Cortex of kidney (tissue), 1 donor: ENCODE measurements around the gene ZNF777.
"Not testable (repeated sequence)": the region's sequence is repeated elsewhere in the genome, so short reads cannot be mapped to it uniquely, and the experiment has no call there.

Experiments used
- DNase-seq: peaks from one replicate; lab custom pipeline; 2025; lab: John Stamatoyannopoulos, UW

Gene ZNF777

GRCh38 chr7:149450821-149451220, 10.0 kb downstream of the ZNF777 start:
- DNase-seq, result no peak

- no peak for DNase-seq
These were observed 11.0 kb downstream of the ZNF777 start for GRCh38 chr7:149449897-149450296.

- DNase-seq, result no peak
These were observed 11.9 kb downstream of the ZNF777 start for GRCh38 chr7:149448961-149449360.

GRCh38 chr7:149446026-149446425, 14.8 kb downstream of the ZNF777 start:
- not testable (repeated sequence) for DNase-seq

DNA sequence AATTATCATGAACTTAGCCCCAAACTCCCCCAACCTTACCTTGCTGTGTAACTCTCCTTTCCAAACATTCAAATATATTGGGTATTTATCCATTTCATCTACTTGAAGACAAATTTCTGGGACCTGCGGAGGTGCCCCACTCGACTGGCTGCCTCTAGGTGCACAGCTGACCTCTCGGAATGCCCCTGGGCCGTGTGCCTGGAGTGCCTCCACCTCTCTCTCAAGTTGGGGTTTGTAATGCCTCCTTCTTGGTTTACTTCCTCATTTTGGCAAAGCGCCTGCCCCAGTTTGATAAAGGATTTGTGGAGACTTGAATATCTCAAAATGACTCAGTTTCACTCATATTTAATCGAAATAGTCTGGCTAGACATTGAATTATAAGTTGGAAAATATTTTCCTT, 16.6 kb downstream of the ZNF777 start:
- no peak for DNase-seq

- DNase-seq, result no peak
These were observed 17.3 kb downstream of the ZNF777 start for GRCh38 chr7:149443523-149443922.

GRCh38 chr7:149442924-149443323, 17.9 kb downstream of the ZNF777 start:
- DNase-seq, result no peak

DNA sequence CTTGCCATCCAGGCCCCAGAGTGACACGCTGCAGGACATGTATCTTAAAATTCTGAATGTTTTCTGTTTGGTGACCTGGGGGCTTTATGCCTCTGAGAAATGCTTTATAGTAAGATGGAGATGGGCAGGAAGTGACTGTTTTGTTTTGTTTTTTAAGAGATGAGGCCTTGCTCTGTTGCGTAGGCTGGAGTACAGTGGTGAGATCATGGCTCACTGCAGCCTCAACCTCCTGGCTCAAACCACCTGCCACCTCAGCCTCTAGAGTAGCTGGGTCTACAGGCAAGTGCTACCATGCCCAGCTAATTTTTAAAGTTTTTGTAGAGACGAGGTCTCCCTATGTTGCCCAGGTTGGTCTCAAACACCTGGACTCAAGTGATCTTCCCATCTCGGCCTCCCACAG, 20.6 kb downstream of the ZNF777 start:
- no peak for DNase-seq

- DNase-seq, result no peak
These were observed 24.5 kb downstream of the ZNF777 start for GRCh38 chr7:149436358-149436757.

DNA sequence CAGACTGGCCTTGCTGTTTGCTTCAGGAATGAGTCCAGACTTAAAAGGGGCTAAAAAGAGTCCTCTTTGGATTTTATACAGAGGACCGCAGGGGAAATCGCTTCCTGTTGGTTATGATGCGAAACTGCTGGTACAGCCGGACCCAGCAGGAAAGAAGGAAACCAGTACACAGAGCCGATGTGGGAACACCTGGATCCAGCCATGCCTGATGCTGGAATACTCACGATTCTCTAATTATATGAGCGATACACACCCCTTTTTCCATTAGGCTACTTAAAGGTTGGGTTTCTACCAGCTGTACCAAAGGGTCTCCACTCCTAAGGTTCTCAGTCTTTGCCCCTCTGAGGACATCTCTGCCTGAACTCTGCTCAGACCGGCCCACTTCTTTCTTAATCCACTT, 27.7 kb downstream of the ZNF777 start:
- no peak for DNase-seq

- DNase-seq, result no peak
These were observed 28.7 kb downstream of the ZNF777 start for GRCh38 chr7:149432121-149432691.

- DNase-seq, result no peak
These were observed 29.3 kb downstream of the ZNF777 start for GRCh38 chr7:149431486-149432120.

DNA sequence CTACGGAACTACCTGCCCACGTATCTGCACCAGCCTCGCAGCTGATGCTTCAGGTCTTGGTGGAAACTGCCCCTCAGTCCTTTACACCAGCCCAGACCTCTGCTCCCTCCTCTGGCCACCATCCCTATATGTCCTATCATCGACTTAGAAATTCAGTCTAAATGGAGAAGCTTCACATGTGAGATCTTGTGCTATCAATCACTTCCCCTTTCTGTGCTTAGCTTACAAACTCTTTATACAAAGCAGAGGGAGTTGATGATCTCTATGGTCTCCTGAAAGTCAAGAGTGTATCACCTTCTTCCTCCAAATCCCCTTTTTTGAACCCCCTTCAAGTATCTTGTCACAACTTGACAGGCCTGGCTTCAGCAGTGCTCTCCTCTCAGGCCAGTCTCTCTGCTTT, 30.7 kb downstream of the ZNF777 start:
- DNase-seq, result no peak

DNA sequence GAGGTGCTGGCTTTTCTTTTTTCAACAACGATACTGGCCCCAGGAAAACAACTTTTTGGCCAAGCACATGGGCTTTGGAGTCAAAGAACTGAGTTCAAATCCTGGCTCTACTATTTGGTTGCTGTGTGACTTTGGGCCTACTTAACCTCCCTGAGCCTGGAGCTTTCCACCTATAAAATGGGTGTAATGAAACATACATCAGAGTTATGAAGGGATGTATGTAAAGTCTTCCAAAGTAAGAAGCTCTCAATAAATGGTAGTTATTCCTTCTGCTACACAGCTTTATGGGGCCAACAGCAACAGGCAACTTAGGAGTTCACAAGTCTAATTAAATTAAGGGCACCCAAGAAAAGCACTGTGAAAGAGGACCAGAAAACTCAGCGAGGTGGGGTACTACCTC, 33.0 kb downstream of the ZNF777 start:
- DNase-seq, result no peak

DNA sequence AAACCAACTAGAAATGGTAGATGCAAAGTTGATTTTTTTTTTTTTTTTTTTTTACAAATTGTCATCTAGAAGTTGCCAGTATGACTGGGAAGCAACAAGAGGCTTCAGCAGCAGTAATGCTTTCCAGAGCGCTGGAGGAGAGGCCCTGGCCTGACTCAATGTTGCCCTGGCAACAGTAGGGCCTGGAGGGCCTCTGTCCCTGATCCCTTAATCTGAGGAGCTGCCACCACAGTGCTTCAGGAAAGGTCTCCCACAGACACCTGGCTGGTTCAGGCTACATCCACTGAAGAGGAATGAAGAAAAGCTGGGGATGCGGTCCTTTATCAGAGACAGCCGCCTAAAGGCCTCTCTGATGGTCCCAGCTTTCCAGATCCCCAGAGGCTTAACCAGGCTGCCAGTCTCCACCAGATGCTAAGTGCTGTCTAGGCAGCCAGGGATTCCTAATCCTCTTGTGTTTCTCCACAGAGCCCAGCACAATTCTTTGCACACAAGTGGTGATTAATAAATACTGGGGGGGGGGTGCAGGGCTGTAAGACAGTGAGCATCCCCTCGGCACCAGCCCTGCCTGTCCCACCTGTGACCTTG, 33.7 kb downstream of the ZNF777 start:
- no peak for DNase-seq

GRCh38 chr7:149423449-149424110, 37.3 kb downstream of the ZNF777 start:
- DNase-seq, result no peak

DNA sequence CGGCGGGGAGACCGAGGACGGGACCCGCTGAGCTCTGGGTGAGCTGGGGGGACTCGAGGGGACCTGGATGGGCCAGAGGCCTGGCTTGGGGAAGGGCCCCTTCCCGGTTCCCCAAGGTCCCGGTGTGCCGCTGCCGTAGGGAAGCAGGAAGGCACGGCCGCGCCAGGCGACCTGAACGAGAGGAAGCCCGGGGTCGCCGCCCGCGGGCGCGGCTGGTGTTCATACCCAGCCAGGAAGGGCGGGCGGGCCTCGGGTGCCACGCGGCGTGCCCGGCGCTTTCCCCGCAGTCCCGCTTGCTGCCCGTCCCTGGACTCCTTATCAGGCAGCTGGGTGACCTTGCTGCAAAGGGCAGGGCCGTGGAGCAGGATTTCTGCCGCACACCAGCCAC, 38.0 kb downstream of the ZNF777 start:
- no peak for DNase-seq

- DNase-seq, result no peak
These were observed 38.5 kb downstream of the ZNF777 start for GRCh38 chr7:149422162-149422913.

DNA sequence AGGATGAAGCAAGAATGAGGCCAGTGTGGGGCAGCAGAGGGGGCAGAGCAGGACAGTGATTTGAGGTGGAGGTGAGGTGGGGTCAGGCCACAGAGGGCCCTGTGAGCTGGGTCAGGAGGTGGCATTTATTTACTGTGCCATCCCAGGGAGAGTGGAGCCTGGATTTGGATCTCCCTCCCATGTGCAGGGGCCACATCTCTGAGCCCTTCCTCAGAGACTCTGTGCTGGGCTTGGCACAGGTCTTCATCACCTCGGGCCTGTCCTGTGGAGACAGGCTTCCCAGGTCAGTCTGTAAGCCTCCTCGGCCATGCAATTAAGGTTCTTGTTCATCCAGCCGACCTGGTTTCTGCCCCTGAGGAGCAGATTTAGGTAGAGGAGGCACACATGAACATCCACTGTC, 40.9 kb downstream of the ZNF777 start:
- no peak for DNase-seq

GRCh38 chr7:149415391-149416071, 45.3 kb downstream of the ZNF777 start:
- DNase-seq, result no peak

DNA sequence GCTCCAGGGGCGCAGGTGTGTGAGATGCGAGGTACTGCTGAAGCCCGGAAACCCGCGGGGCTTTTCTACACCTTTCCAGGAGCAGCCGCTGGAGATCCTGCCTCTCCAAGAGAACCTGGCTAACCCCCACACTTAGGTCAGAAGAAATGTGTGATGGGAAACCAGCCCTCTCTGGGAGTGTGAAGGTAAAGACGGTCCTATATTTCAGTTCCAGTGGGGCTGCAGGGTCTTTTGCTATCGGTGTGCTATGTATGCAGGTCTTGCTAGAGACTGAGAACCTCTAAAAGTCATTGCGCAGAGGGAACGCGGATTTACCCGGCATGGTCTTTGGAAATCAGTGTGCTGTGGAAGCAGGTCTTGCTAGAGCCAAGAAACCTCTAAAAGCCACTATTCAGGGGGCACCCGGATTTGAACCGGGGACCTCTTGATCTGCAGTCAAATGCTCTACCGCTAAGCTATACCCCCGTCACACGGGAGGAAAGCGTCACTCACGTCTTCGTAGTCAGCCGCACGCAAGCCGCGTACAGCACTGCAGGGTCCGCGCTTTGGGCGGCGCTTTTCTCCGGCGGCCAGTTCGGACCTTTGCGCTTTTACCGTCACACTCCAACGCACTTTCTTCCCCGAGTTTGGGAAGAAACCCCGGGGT, 46.0 kb downstream of the ZNF777 start:
- DNase-seq, result peak; percentile 33
